ENCODE results near the gene WNK4.
A peak's percentile ranks its signal among the peaks of the same experiment; 100 is the strongest.

WNK4 gene

GRCh38 chr17:42798011-42798382, 17.6 kb downstream of the WNK4 start:
- Histone ChIP-seq H3K4me1 (ENCODE audit: control insufficient read depth in 2 of 2, insufficient read depth in 1 of 2, low read depth in 1 of 2, low read length in 2 of 2) (peaks cover 9% of the 10 kb centered on the region in 2 donors), H3K4me2 (ENCODE audit: insufficient read depth, low read length, poor library complexity, severe bottlenecking) (peak overlapping the region; percentile 58), H2AK5ac (ENCODE audit: low read depth, low read length) (no peak overlapping the region), H3K18ac (ENCODE audit: low read length) (no peak overlapping the region), H2BK12ac (ENCODE audit: low read length) (no peak overlapping the region), H4K91ac (ENCODE audit: low read depth, low read length, poor library complexity) (no peak overlapping the region), H3K27ac (replicated peaks; ENCODE audit: low read length) (no peak overlapping the region), H3K9ac (ENCODE audit: low read depth, low read length, poor library complexity) (peak overlapping the region; percentile 87), H3K4me3 (ENCODE audit: low read length in 2 of 2) (peak overlapping the region; percentile 66 to 97), H2BK120ac (ENCODE audit: low read depth, low read length) (no peak overlapping the region), H3K23ac (ENCODE audit: low read depth, low read length, poor library complexity) (no peak overlapping the region), H3K14ac (ENCODE audit: low read length) (no peak overlapping the region), H3K36me3 (replicated peaks in 1 of 2; ENCODE audit: control insufficient read depth in 2 of 2, insufficient read depth in 2 of 2, low read length in 2 of 2) (peaks cover 4 to 25% of the 10 kb centered on the region in 2 donors), H2BK5ac (ENCODE audit: low read length) (no peak overlapping the region), H2BK15ac (ENCODE audit: low read length) (no peak overlapping the region), H3K79me1 (ENCODE audit: low read depth, low read length) (no peaks in the 10 kb centered on the region), H2AFZ (ENCODE audit: low read length) (peak overlapping the region; percentile 80), H4K8ac (ENCODE audit: low read depth, low read length) (no peak overlapping the region), H3K9me3 (replicated peaks in 1 of 2; ENCODE audit: control insufficient read depth in 2 of 2, insufficient read depth in 1 of 2, low read depth in 1 of 2, low read length in 2 of 2) (peaks cover 0 to 4% of the 10 kb centered on the region in 2 donors), H3K4ac (ENCODE audit: low read length) (no peak overlapping the region), H3K27me3 (ENCODE audit: control insufficient read depth in 3 of 3, insufficient read depth in 3 of 3, low read depth in 1 of 3, low read length in 3 of 3) (peaks cover 0 to 2% (median 0%) of the 10 kb centered on the region in 3 experiments)
- no CpG with 5 or more reads among the region's 10 CpGs for WGBS, 2 donors (ENCODE audit: extremely low coverage in 2 of 2, insufficient read length in 2 of 2, insufficient replicate concordance in 1 of 2)
- DNase-seq (ENCODE audit: low spot score): no peak

- H3K27me3 ChIP-seq (ENCODE audit: control insufficient read depth in 3 of 3, insufficient read depth in 3 of 3, low read depth in 1 of 3, low read length in 3 of 3): peaks cover 0 to 2% (median 0%) of the 10 kb centered on the region in 3 experiments
- H3K79me1 ChIP-seq (ENCODE audit: low read depth, low read length): no peaks in the 10 kb centered on the region
- H3K36me3 ChIP-seq (replicated peaks in 1 of 2; ENCODE audit: control insufficient read depth in 2 of 2, insufficient read depth in 2 of 2, low read length in 2 of 2): peaks cover 4 to 25% of the 10 kb centered on the region in 2 donors
- no peak within 1 kb of the TSS for H2BK5ac ChIP-seq (ENCODE audit: low read length)
- H3K4me1 ChIP-seq (ENCODE audit: control insufficient read depth in 2 of 2, insufficient read depth in 1 of 2, low read depth in 1 of 2, low read length in 2 of 2): peaks cover 10 to 16% of the 10 kb centered on the region in 2 donors
- H3K27ac ChIP-seq (replicated peaks; ENCODE audit: low read length): no peak within 1 kb of the TSS
- DNase-seq (ENCODE audit: low spot score): peak; percentile 77
- WGBS, 2 donors (ENCODE audit: extremely low coverage in 2 of 2, insufficient read length in 2 of 2, insufficient replicate concordance in 1 of 2): no CpG with 5 or more reads among the region's 66 CpGs
- peak within 1 kb of the TSS; percentile 85 for H3K14ac ChIP-seq (ENCODE audit: low read length)
- H2BK15ac ChIP-seq (ENCODE audit: low read length): peak within 1 kb of the TSS; percentile 19
- no peak within 1 kb of the TSS for H2AK5ac ChIP-seq (ENCODE audit: low read depth, low read length)
- no peak within 1 kb of the TSS for H4K8ac ChIP-seq (ENCODE audit: low read depth, low read length)
- H3K4me3 ChIP-seq (ENCODE audit: low read length in 2 of 2): peak within 1 kb of the TSS; percentile 66 to 97
- H2BK12ac ChIP-seq (ENCODE audit: low read length): no peak within 1 kb of the TSS
- no peak within 1 kb of the TSS for H2BK120ac ChIP-seq (ENCODE audit: low read depth, low read length)
- peak within 1 kb of the TSS; percentile 94 for H3K18ac ChIP-seq (ENCODE audit: low read length)
- peak within 1 kb of the TSS; percentile 58 for H3K4me2 ChIP-seq (ENCODE audit: insufficient read depth, low read length, poor library complexity, severe bottlenecking)
- H3K23ac ChIP-seq (ENCODE audit: low read depth, low read length, poor library complexity): no peak within 1 kb of the TSS
- H3K9me3 ChIP-seq (replicated peaks in 1 of 2; ENCODE audit: control insufficient read depth in 2 of 2, insufficient read depth in 1 of 2, low read depth in 1 of 2, low read length in 2 of 2): peaks cover 0 to 4% of the 10 kb centered on the region in 2 donors
- no peak within 1 kb of the TSS for H3K4ac ChIP-seq (ENCODE audit: low read length)
- peak within 1 kb of the TSS; percentile 80 for H2AFZ ChIP-seq (ENCODE audit: low read length)
- no peak within 1 kb of the TSS for H4K91ac ChIP-seq (ENCODE audit: low read depth, low read length, poor library complexity)
- H3K9ac ChIP-seq (ENCODE audit: low read depth, low read length, poor library complexity): peak within 1 kb of the TSS; percentile 87
Observed at GRCh38 chr17:42798383-42799380, 18.3 kb downstream of the WNK4 start, which contains the start of the genes CNTD1 and COA3. CNTD1 (plus strand) TSS chr17:42798861; CDS start chr17:42799068, 207 bp downstream. COA3 (minus strand) TSS chr17:42798704; CDS start chr17:42798681, 23 bp downstream.

GRCh38 chr17:42803074-42803883, 22.9 kb downstream of the WNK4 start:
- H3K79me1 ChIP-seq (ENCODE audit: low read depth, low read length): no peaks in the 10 kb centered on the region
- no peak overlapping the region for H4K91ac ChIP-seq (ENCODE audit: low read depth, low read length, poor library complexity)
- no peak overlapping the region for H3K23ac ChIP-seq (ENCODE audit: low read depth, low read length, poor library complexity)
- no peak overlapping the region for H3K4ac ChIP-seq (ENCODE audit: low read length)
- H3K36me3 ChIP-seq (replicated peaks in 1 of 2; ENCODE audit: control insufficient read depth in 2 of 2, insufficient read depth in 2 of 2, low read length in 2 of 2): no peaks in the 10 kb centered on the region
- H2BK5ac ChIP-seq (ENCODE audit: low read length): no peak overlapping the region
- H3K9ac ChIP-seq (ENCODE audit: low read depth, low read length, poor library complexity): no peak overlapping the region
- DNase-seq (ENCODE audit: low spot score): no peak
- H3K4me3 ChIP-seq (ENCODE audit: low read length in 2 of 2): no peak overlapping the region
- H2AFZ ChIP-seq (ENCODE audit: low read length): peak overlapping the region; percentile 31
- no peak overlapping the region for H3K27ac ChIP-seq (replicated peaks; ENCODE audit: low read length)
- no peak overlapping the region for H3K14ac ChIP-seq (ENCODE audit: low read length)
- H3K4me1 ChIP-seq (ENCODE audit: control insufficient read depth in 2 of 2, insufficient read depth in 1 of 2, low read depth in 1 of 2, low read length in 2 of 2): peaks cover 5 to 13% of the 10 kb centered on the region in 2 donors
- H3K4me2 ChIP-seq (ENCODE audit: insufficient read depth, low read length, poor library complexity, severe bottlenecking): no peak overlapping the region
- H3K27me3 ChIP-seq (ENCODE audit: control insufficient read depth in 3 of 3, insufficient read depth in 3 of 3, low read depth in 1 of 3, low read length in 3 of 3): peaks cover 0 to 2% (median 0%) of the 10 kb centered on the region in 3 experiments
- H3K18ac ChIP-seq (ENCODE audit: low read length): no peak overlapping the region
- H2BK120ac ChIP-seq (ENCODE audit: low read depth, low read length): no peak overlapping the region
- WGBS, 2 donors (ENCODE audit: extremely low coverage in 2 of 2, insufficient read length in 2 of 2, insufficient replicate concordance in 1 of 2): no CpG with 5 or more reads among the region's 2 CpGs
- H2BK15ac ChIP-seq (ENCODE audit: low read length): no peak overlapping the region
- peaks cover 0 to 4% of the 10 kb centered on the region in 2 donors for H3K9me3 ChIP-seq (replicated peaks in 1 of 2; ENCODE audit: control insufficient read depth in 2 of 2, insufficient read depth in 1 of 2, low read depth in 1 of 2, low read length in 2 of 2)
- no peak overlapping the region for H2AK5ac ChIP-seq (ENCODE audit: low read depth, low read length)
- no peak overlapping the region for H2BK12ac ChIP-seq (ENCODE audit: low read length)
- no peak overlapping the region for H4K8ac ChIP-seq (ENCODE audit: low read depth, low read length)

All from neuronal stem cell (in vitro differentiated cells).